NT2/D1 (cell line): ENCODE data around the gene TMEM187.

Experiments used
- SUZ12 ChIP-seq: IDR thresholded peaks from 2 replicates; pipeline ENCODE4 v1.6.1; 2011; ENCODE audit not compliant: insufficient read length, insufficient read depth; ENCODE audit errors: extremely low read depth
- YY1 ChIP-seq: IDR thresholded peaks from 2 replicates; pipeline ENCODE4 v1.6.1; 2011; ENCODE audit not compliant: insufficient read length, insufficient read depth
- ZNF274 ChIP-seq: IDR thresholded peaks from 2 replicates; pipeline ENCODE4 v1.6.1; 2011; ENCODE audit warnings: mild to moderate bottlenecking, low read depth, low read length

DNA sequence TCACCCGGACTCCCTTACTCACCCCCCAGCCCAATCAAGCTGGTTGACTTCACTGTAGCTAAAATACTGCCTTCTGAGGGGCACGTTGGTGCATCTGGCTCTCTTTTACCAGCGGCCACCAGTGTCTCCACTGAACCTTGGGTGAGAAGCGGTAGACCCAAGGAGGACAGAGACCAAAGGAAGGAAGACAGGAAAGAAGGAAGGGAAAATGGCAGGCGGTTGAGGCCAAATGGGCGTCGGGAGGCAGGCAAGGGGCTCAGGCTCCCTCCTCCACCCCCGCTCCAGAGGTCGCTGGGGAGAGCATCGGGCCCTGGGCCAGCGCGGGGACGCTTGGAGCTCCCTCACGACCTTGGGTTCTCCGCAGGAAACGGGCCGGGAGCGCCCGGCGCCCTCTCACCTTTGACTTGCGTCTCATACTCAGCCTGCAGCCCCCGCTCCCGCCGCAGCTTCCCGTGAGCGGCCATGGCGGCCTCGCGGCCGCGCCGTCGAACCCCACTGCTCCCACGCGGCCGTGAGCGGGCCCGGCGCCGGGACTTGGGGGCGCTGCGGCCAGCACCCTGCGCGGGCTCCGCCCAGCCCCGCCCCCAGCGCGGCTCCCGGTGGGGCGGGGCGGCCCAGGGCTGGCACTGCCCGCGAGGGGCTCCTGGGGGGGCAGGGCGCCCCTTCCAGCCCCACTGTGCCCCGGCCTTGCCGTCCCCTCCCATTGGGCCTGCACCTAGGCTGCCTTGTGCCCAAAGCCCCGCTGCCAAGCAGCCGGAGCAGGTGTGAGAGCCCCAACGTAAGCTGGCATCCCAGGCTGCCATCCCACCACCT is 46.6 kb upstream of the TMEM187 start, which contains the start of gene ARHGAP4:
- TF ChIP-seq ZNF274 (no peak), SUZ12 (no peak), YY1 (no peak)
